DMS79 treated with DMSO at 0.1 percent for 48 hours (cell line): ENCODE measurements around the gene EFHD1.
"Not testable (repeated sequence)": the region's sequence is repeated elsewhere in the genome, so short reads cannot be mapped to it uniquely, and the experiment has no call there.

Experiments
- DNase-seq: peaks from one replicate; lab custom pipeline; 2025; lab: John Stamatoyannopoulos, UW

Gene EFHD1

DNA sequence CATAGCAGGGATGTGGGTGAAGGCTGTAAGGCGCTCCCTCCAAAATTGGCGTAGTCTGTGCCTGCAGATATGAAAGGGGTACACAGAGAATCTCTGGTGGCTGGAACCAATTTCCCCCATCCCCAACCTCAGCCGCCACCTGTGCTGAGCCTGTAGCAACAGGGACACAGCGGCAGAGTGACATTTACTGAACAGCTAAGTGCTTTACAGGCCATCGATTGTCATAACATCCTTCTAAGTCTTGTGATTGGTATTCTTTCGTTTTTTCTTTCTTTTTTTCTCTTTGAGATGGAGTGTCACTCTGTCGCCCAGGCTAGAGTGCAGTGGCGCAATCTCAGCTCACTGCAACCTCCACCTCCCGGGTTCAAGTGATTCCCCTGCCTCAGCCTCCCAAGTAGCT lies 12.2 kb upstream of the EFHD1 start:
- DNase-seq, result no peak

DNA sequence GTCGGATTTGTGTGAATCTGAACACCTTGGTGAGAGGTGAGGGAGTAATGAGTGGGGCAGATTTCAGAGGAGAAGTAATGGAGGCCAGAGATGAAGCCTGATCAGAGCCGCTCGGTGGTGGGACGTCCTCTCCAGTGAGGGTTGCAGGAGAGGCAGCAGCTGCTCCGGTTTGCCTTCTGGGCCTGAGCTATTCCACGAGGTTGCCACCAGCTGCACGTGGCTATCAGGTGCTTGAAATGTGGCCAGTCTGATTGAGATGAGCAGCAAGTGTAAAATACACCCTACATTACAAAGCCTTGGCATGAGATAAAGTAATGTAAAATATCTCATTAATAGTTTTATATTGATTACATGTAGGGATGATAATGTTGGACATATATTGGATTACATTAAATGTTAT lies 10.8 kb upstream of the EFHD1 start:
- no peak for DNase-seq

DNA sequence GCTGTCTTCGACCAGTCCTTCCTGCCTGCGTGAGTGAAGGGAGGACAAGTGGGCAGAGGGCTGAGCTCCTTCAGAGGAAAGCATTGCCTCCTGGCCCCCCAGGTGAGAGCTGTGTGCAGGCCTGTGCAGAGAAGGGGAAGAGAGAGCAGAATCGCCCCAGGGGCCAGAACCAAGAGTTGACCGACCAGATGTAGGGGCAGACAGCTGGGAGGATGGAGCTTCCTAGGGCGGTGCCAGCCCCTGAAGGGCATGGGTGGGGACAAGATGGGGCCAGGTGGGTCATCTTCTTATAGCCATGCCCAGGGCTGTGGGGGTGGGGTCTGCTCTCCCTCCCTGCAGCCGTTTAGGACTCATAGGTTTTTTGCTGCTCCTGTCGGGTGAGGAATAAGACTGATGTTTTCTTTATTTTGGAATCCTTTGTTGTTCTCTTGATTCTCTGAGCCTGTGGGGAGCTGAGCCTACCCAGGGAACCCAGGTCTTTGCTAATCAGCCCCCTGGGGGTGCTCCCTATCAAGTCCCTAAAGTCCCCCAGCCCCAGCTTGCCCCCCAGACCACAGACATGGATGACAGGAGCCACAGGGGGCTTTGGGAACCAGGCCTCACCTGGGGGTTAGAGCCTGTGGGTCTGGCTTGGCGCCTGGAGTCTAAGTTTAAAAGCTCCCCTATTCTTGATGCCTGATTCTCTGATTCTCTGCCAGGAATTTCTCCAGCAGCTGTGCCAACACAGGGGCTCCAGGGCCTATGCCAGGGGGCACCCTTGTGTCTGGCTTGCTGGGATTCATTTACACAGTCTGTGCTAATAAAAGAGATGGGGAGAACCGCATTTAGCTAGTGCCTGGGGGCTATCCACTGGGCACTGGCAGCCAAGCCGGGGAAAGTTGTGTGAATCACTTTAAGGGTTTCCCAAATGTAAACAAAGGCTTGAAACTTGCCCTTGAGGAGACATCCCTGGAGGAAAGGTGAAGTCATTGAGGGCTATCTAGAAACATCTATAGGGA lies 9.3 kb upstream of the EFHD1 start:
- DNase-seq, result peak; percentile 93

DNA sequence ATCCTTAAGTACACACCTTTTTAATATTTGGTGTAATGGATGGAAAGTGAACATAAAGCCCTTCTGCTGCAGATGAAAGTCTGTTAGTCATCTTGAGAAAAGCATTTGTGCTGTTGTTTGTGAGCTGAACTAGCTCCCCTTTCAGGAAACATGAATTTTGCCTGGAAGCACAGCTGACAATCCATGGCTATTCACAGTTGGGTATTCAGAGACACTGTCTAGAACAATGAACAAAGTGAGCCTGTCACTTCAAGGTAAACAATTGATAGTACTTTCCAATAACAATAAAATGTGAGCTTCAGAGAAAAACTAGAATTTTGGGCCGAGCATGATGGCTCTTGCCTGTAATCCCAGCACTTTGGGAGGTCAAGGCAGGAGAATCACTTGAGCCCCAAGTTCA lies 6.8 kb upstream of the EFHD1 start:
- DNase-seq, result no peak

DNA sequence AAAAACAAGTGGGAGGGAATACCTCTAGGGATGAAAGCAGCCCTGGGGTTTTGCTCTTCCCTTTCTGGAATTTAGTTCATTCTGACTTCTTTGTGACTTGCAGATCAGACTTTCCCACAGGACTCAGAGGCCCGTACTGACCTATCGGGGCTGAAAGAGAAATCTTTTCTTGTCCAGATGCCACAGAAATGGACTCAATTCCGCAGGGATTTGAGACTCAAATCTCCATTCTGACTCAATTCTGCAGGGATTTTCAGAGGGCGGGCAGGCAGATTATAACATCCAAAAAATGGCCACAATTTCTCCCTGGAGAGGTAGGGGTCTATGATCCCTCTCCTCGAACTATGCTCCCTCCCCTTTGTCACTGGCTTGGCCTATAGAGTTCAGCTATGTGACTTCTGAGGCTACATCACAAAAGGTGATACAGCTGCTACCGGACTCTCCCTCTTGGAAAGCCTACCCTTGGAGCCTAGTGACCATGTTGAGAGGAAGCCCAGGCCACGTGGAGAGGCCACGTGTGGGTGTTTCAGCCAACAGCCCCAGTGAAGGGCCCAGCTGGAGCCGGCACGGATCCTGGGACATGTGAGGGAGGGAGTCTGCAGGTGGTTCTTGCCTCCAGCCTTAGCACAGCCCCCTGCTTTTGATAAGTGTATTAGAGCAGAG lies 4.8 kb upstream of the EFHD1 start:
- DNase-seq, result no peak

DNA sequence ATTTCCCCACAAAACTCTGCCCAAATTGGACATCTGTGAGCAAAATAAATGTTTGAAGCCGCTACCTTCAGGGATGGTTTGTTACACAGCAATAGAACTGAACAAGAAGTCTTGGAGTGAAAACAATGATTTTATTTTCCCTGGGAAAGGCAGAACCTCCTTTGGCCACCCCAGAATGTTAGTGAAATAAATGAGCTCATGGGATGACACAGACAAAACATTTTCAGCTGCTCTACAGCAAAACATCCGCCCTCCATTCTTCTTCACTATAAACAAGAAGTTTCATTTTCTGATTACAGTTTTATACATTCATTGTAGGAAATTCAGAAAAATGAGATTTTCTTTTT lies 4.3 kb upstream of the EFHD1 start:
- no peak for DNase-seq

DNA sequence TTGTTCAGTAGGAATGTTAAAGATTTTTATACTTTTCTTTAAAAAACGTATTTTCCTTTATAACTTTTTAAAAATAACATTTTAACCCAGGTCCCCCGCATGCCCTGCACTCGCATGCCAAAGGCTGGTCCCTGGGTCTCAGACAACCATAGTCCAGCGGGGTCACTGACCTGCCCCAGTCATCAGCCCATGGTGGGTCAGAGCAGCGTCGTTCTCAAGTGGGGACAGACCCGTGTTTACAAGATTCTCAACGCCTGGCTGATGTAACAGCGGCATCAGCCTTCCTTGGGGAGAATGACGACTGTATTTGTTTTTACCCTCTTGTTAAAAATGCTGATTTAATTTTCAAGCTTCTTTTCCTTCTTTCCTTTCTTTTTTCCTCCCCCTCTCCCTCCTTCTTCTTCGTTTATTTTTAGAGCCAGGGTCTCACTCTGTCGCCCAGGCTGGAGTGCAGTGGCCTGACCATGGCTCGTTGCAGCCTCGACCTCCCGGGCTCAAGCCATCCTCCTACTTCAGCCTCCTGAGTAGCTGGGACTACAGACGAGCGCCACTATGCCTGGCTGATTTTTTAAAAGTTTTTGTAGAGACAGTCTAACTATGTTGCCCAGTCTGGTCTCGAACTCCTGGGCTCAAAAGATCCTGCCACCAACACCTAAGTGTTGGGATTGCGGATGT lies 1.0 kb upstream of the EFHD1 start:
- DNase-seq, result no peak

DNA sequence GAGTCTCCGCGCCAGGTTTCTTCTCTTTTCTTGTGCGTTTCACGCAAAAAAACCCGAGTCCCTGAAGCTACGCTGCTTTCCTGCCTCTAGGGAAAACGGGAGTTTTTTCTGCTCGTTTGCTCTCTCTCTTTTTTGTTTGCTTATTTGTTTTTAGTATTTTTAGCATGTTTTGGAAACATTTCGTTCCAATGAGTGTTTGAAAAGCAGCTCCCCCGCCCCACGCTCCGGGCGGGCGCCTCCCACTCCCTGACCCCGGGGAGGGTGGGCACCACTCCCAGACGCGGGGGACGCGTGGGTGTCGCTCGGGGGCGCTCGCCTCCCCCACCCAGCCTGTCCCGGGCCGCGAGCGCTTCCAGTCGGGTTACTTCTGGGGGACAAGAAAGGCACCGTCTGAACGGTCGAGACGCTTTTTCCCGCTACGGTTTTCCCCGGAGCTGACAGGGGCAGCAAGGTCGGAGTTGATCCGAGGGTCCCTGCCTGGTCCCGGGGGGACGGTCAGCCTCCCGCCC lies 446 bp upstream of the EFHD1 start:
- DNase-seq, result no peak

DNA sequence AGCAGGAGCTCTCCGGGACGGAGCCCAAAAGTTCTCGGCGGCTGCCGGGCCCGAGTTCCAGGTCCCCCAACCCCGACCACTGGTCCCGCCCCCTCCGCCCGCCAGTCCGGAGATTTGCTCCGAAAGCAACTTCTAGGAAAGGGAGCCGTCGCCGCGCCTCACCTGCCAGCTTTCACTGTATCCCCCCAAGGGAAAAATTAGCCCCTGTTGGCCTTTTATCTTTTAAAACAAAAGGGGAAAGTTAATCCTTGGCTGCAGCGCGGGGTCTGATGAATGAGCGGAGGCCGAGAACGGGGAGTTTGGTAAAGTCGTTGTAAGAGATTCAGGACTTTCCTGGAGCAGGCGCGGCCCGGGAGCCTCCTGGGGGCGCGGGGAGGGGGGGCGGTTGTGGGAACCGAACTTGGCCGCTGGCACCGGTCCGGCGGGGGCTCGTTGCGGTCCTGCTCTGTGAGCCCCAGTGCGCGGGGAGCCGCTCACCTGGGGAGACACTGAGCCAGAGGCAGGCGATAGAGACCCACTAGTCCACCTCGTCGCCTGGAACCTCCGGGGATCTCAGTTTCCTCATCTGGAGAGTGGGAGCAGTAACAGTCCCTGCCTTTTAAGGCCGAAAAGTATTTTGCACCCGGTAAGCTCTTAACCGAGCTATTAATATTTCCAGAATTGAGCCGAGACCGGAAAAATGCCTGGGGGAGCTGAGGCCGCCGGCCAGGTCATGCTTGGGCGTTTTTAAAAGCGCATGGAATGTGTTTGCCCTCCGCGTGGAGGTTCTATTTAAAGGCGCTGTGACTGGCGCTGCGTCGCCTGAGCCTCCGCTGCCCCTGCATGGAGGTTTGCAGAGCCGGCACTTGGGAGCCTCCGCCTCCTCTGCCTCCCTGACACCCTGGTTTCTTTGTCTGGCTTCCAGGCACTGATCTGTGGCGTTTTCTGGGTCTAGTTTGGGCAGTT lies 1.1 kb downstream of the EFHD1 start:
- no peak for DNase-seq

DNA sequence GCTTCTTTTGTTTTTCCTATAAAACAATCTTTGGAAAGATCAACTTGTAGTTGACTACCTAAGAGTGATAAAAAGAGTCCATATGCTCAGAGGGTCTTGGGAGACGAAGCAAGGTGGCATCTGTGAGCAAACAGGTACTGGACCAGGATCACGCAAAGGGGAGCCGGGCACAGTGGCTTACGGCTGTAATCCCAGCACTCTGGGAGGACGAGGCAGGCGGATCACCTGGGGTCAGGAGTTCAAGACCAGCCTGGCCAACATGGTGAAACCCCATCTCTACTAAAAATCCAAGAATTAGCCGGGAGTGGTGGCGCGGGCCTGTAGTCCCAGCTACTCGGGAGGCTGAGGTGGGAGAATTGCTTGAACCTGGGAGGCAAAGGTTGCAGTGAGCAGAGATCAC lies 2.0 kb downstream of the EFHD1 start:
- not testable (repeated sequence) for DNase-seq

DNA sequence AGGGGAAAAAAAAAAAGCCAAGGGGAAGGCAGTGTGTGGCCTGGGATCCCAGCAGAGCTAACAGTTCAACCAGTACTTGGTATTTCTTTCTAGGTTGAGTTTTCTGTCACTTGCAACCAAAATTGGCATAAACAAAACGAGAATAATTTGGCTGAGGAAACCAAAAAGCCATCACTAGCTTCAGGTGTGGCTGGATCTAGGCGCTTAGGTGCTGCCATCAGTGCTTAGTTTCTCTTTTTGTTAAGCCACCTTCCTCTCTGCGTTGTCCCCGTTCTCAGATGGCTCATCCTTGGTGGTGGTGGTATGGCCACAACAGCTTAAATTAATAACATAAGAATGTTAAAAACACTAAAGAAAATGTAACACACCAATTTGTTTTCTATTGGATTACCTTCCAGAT lies 2.4 kb downstream of the EFHD1 start:
- DNase-seq, result no peak

DNA sequence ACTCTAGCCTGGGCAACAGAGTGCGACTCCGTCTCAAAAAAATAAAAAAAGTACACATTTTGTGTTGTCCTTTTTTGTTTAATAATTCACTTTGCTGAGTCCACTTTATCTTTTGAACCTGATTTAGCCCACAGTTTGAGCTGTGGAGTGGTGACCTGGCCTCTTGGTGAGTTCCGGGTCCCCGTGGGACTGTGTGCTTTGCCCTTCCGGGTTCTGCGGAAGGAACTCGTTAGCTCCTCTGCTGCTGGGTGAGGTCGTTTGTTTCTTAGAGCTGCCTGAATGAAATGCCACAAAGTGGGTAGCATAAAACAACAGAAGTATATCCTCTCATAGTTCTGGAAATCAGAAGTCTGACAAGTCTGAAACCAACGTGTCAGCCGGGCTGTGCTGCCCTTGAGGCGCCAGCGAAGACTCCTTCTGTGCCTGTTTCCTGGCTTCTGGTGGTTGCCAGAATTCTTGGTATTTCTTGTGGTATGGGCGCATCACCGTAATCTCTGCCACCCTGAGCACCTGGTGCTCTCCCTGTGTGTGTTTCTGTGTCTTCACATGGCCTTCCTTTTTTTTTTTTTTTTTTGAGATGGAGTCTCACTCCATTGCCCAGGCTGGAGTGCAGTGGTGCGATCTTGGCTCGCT lies 3.5 kb downstream of the EFHD1 start:
- DNase-seq, result no peak

DNA sequence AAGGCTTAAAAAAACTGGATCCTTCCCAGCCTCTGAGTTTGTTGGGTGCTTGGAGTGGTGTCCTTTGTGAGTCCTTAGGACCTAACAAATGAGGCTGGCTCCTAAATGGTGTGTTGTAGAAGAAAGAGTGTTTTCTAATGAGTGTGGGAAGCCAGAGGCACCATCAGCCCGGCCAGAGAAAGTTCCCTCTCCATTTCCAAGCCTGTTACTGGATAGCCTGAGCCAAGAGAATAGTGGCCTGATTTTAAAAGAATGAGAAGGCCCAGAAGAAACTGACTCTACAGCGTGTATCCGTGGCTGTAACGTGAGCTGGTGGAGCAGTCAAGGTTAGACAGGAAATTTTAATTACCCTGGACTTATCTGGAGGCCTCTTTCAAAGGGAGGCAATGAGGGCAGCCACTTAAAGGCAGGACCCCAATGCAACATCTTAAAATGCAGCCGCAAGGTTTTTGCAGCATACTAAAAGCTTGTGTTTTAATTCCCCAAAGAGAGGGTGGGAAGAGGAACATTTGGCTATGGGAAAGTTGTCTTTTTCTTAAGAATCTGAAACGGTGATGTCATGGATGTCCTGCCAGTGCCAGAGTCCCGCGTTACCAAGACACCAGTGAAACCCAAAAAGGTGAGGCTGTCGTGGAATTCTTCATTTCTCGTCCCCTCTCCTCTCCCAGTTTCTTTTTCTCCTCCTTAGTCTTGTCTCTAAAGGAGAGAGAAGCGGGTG lies 4.6 kb downstream of the EFHD1 start:
- DNase-seq, result no peak

DNA sequence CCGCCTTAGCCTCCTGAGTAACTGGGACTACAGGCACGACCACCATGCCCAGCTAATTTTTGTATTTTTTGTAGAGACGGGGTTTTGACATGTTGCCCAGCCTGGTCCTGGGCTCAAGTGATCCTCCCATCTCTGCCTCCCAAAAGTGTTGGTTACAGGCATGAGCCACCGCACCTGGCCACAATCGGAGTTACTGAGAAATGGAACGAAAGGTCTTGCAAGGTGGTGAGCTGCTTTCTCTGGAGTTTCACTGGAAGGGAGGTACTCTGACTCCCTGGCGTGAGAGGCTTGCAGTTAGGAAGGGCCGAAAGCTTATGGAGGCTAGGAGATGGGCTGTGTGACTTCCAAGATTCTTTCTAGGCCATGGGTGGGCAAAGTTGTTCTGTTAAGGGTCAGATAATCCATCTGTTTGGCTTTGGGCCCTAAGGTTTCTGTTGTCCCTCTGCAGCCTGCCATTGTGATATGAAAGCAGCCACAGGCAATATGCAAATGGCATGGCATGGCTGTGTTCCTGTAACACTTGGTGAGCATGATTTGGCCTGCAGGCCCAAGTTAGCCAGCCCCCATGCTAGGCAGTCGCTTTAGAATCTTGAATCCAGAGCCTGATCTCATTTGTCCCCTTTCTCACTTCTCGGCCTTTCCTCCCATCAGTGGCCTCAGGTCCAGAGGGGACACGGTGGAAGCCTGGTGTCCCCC lies 7.9 kb downstream of the EFHD1 start:
- no peak for DNase-seq

DNA sequence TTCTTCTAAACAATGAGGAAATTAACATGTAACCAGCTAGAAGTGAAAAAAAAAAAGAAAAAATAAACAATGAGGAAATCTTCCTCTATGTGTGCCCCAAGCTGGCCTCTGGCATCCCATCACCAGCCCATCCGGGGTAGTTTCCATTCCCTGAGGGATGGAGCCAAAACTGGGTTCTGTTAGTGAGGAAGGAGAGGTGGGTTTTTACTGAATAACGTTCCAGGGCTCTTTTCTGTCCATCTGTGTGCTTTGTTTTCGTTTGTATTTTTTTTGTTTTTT lies 9.7 kb downstream of the EFHD1 start:
- DNase-seq, result no peak

DNA sequence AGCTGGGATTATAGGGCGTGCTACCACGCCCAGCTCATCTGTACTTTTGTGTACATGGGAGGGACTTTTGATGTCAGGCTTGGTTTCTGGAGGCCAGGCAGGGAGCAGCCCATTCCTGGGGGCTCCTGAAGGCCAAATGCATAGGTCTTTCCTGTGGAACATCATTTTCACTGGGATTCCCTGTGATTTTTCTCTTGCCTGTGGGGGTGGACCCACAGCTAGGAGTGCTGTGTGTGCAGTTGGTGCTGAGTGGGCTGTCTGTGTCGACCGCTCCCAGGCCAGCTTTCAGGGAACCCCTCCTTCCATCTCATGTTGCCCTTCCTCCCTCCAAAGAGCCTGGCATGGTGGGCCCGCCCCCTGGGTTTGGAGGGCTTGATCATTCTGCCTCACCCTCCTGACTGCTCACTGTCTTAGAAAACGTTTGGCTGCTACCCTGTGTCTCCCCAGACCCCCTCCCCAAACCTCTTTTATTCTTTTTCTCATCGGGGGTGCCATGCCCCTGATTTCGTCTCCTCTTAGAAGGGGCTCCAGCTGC lies 10.5 kb downstream of the EFHD1 start:
- DNase-seq, result no peak

DNA sequence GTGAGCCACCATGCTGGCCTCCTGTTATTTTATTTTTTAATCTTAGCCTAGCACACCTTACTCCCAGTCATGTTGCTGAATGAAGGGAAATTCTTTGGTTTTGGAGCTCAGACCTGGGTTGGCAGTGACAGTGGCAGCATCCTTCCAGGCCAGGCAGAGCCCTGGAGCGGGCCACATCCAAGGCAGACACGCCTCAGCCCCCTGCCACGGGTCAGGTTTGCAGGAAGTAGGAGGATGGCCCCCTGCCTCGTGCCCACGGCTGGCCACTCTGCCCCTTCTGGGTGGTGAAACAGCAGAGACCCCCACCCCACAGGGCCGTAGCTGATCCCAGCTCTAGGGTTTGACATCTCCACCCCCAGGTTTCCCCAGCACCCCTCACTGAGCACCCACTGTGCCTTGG lies 11.7 kb downstream of the EFHD1 start:
- no peak for DNase-seq

DNA sequence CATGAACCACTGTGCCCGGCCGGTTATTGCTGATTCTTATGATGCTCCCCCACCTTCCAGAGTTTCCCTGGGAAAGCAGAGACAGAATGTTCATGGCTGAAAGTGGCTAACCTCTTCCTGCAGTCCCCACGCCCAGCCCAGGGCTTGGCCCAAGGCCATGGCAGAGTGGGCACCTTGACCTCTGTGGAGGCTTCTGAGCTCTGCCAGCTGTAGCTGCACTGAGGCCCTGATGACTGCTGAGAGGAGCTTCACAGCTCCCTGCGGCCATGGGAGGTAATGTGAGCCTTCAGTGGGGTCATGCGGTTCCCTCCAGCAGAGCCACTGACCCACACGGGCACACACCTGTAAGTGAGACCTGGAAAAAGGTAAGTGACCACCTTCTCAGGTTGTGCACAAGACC lies 13.3 kb downstream of the EFHD1 start:
- DNase-seq, result no peak

DNA sequence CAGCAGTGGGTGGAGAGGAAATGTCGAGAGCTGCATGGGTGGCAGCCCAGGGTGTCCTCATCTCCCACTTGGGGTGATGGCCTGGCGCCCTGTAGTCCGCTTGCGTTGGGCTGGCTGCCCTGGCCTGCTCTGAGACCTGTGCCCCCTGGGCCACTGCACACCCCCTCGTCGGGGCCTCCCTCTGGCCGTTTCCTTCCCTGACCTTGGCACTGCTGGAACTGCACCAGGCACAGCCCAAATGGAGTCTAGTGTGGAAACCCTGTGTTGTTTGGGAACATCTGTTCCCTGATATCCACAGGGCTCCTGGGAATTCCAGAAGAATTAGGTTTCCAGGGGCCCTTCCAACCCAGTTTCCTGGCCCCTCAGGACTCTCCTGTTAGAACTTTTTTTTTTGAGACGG lies 13.9 kb downstream of the EFHD1 start:
- DNase-seq, result no peak

DNA sequence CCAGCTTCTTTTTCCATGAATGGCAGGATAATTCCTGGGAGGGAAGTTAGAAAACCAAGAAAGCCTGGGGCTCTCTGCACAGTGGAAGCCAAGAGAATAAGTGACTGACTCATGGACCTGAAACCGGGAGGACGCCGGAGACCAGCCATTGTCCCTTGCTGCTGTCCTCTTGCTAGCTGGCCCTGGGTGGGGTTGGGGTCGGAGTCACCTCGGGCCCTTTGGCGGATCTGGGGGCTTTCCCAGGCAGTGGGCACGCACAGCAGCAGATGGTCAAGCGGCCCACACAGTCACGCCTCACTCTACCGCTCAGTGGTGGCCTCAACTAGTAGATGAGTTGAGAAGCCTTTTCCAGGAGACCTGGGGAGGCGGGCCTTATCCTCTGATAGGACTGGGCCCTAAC lies 15.6 kb downstream of the EFHD1 start:
- no peak for DNase-seq
